ENCODE measurements around the gene RNASE12.

Gene RNASE12

GRCh38 chr14:20555845-20556244 lies 35.3 kb downstream of the RNASE12 start:
- H3K4me3 Mint-ChIP-seq, result no peak overlapping the region
- H3K27ac Mint-ChIP-seq, result no peak overlapping the region
- H3K36me3 Mint-ChIP-seq, result no peaks in the 10 kb centered on the region
- no peaks in the 10 kb centered on the region for H3K9me3 Mint-ChIP-seq
- CTCF ChIA-PET, result no interaction called here
- H3K27me3 Mint-ChIP-seq, result no peaks in the 10 kb centered on the region
- no peak for DNase-seq
- H3K4me1 Mint-ChIP-seq, result no peaks in the 10 kb centered on the region

- Mint-ChIP-seq H3K27ac (no peak overlapping the region), H3K9me3 (no peaks in the 10 kb centered on the region), H3K4me3 (no peak overlapping the region), H3K27me3 (no peaks in the 10 kb centered on the region), H3K36me3 (no peaks in the 10 kb centered on the region), H3K4me1 (no peaks in the 10 kb centered on the region)
- CTCF ChIA-PET, result interaction anchor here (0.7 kb wide), 1 partner anchor 368 kb away, joined by 3 read pairs; no protein-coding TSS in a partner anchor
- no peak for DNase-seq
Observed at GRCh38 chr14:20553024-20553423, 38.2 kb downstream of the RNASE12 start.

DNA sequence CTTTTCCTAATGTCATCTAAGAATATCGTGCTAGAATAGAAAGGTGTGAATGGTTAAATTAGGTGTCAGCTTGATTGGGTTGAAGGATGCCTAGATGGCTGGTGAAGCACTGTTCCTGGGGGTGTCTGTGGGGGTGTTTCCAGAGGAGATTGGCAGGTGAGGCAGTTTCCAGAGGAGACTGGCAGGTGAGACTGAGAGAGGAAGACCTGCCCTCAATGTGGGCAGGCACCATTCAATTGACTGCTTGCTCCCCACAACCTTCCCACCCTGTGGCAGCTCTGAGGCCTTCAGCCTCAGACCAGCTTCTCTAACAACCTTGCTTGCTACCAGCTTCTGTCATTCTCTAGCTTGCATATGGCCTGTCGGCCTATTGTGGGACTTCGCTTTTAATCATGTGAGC lies 39.6 kb downstream of the RNASE12 start:
- no peaks in the 10 kb centered on the region for H3K27me3 Mint-ChIP-seq
- no peaks in the 10 kb centered on the region for H3K9me3 Mint-ChIP-seq
- H3K36me3 Mint-ChIP-seq, result no peaks in the 10 kb centered on the region
- CTCF ChIA-PET, result interaction anchor here (0.6 kb wide), 1 partner anchor 23 kb away, joined by 3 read pairs; no protein-coding TSS in a partner anchor
- H3K27ac Mint-ChIP-seq, result no peak overlapping the region
- DNase-seq, result no peak
- no peak overlapping the region for H3K4me3 Mint-ChIP-seq
- H3K4me1 Mint-ChIP-seq, result no peaks in the 10 kb centered on the region

DNA sequence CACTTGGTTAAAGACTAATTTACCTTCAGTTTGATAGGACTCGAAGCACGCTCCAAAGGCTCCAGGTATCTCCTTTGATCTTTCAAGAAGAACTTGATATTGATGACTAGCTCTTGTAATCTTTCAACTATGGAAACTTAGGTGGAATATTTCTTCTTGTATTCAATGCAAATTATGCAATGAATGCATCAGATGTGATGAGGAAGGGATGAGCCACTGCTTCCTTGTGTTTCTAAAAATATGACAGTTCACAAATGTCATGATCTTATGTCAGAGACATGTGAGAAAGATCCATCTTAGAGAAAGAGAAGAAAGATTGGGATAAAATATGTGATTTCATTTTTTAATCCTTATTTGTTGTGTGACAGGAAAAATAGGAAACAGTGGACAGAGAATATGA lies 40.2 kb downstream of the RNASE12 start:
- CTCF ChIA-PET, result interaction anchor here (0.6 kb wide), 1 partner anchor 22 kb away, joined by 3 read pairs; no protein-coding TSS in a partner anchor
- no peaks in the 10 kb centered on the region for H3K4me1 Mint-ChIP-seq

DNA sequence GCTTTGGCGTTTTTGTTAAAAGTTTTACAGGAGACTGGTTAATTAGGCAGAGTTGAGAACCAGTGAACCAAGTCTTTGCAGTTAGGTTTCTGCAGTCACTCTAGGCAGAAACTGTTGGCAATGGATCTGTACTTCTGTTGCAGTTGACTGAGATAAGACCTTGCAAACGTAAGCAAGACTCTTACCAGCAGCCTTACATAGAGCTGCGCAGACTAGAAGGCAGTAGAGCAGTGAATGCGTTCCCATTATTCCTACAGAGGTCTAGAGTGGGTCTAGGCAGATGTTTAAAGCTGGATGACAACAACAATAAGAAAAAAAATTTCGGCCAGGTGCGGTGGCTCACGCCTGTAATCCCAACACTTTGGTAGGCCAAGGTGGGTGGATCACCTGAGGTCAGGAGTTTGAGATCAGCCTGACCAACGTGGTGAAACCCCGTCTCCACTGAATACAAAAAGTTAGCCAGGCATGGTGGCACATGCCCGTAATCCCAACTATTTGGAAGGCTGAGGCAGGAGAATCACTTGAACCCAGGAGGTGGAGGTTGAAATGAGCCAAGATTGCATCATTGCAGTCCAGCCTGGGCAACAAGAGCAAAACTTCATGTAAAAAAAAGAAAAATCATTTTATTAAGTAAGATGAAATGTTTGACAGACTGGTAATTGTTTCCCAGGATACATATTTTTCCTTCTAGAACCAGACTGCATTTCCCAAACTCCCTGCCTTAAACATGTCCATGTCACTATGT lies 42.6 kb downstream of the RNASE12 start:
- no peak overlapping the region for H3K27ac Mint-ChIP-seq
- CTCF ChIA-PET, result interaction anchor here (0.8 to 1.1 kb wide), 2 partner anchors 14 to 17 kb away, joined by 3 read pairs; no protein-coding TSS in a partner anchor

More for the DNA sequence above, 40.2 kb downstream of the RNASE12 start:
- Mint-ChIP-seq H3K36me3 (no peaks in the 10 kb centered on the region), H3K27me3 (no peaks in the 10 kb centered on the region), H3K9me3 (no peaks in the 10 kb centered on the region), H3K27ac (no peak overlapping the region), H3K4me3 (no peak overlapping the region)
- no peak for DNase-seq

DNA sequence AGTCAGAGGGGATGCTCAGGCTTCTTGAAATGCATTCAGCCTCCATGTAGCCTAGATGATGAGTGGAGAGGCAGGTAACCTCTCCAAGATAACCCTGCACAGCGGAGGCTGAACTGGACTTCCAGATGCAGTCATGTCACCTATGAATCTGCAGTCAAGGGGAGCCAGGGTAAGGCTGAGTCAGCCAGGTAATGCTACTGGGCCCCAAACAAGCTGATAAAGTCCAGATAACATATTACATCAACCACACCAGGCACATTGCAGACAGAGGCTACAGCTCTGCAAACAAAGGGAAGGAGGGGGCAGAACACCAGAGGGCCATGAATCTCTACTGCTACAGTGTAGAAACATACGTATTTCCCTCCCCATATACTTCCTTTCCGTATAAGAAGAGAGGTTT lies 44.3 kb downstream of the RNASE12 start:
- no peak for DNase-seq
- H3K4me3 Mint-ChIP-seq, result no peak overlapping the region
- no peaks in the 10 kb centered on the region for H3K4me1 Mint-ChIP-seq
- H3K9me3 Mint-ChIP-seq, result no peaks in the 10 kb centered on the region
- no peak overlapping the region for H3K27ac Mint-ChIP-seq
- CTCF ChIA-PET, result interaction anchor here (0.7 kb wide), 1 partner anchor 65 kb away, joined by 3 read pairs; no protein-coding TSS in a partner anchor
- no peaks in the 10 kb centered on the region for H3K36me3 Mint-ChIP-seq
- H3K27me3 Mint-ChIP-seq, result peaks cover 8% of the 10 kb centered on the region

More for the DNA sequence above, 42.6 kb downstream of the RNASE12 start:
- H3K9me3 Mint-ChIP-seq, result no peaks in the 10 kb centered on the region
- H3K4me1 Mint-ChIP-seq, result no peaks in the 10 kb centered on the region
- peaks cover 8% of the 10 kb centered on the region for H3K27me3 Mint-ChIP-seq
- no peak for DNase-seq
- no peaks in the 10 kb centered on the region for H3K36me3 Mint-ChIP-seq
- no peak overlapping the region for H3K4me3 Mint-ChIP-seq

All from activated naive CD4-positive, alpha-beta T cell treated with anti-CD3 and anti-CD28 coated beads, Interleukin-2, amount 10 ng/mL, durations not matched to agents 7 days and 5 days (primary cell).